Fibroblast of villous mesenchyme (primary cell): ENCODE measurements around the gene C1S. TPM values are rescaled to one million over a fixed set of nuclear protein-coding genes. Genes with fewer than 3 reads are reported as not detected.

Experiments used
- DNase-seq: peaks from one replicate; pipeline ENCODE4 v3.0.0-alpha.2; 2010; ENCODE audit warnings: low read depth
- H3K4me3 ChIP-seq: 2 replicates; pipeline ENCODE4 v1.5.1; 2011; ENCODE audit warnings: low read depth, mild to moderate bottlenecking, low read length
- CTCF ChIP-seq: IDR thresholded peaks from 2 replicates; pipeline ENCODE4 v1.5.1; 2012; ENCODE audit warnings: low read depth, mild to moderate bottlenecking, low read length; ENCODE audit not compliant: insufficient read depth
- total RNA-seq: library from RNA; depleted of rRNA; stranded (reverse); fragments of >200 nt; gene quantifications from 2 replicates; pipeline ENCODE4 v1.2.3, GENCODE V29; 2012

Gene C1S
- total RNA-seq, 1 donor = 146 TPM

- DNase-seq = no peak
- H3K4me3 ChIP-seq = no peak overlapping the region
- TF ChIP-seq CTCF = no peak
Measured at GRCh38 chr12:7059780-7060179, 738 bp upstream of the C1S start.

- H3K4me3 ChIP-seq = peak overlapping the region; percentile 59
- no peak for TF ChIP-seq CTCF
- no peak for DNase-seq
Measured at GRCh38 chr12:7061138-7061537, 620 bp downstream of the C1S start.

- TF ChIP-seq CTCF = no peak
- DNase-seq = no peak
- H3K4me3 ChIP-seq = peak overlapping the region; percentile 59
Measured at GRCh38 chr12:7061596-7061995, 1.1 kb downstream of the C1S start.

GRCh38 chr12:7064516-7064915, 4.0 kb downstream of the C1S start:
- no peak for DNase-seq

GRCh38 chr12:7065073-7065623, 4.6 kb downstream of the C1S start:
- no peak for TF ChIP-seq CTCF
- no peak overlapping the region for H3K4me3 ChIP-seq
- DNase-seq = no peak

More at GRCh38 chr12:7064516-7064915, 4.0 kb downstream of the C1S start:
- no peak overlapping the region for H3K4me3 ChIP-seq
- TF ChIP-seq CTCF = no peak

- no peak overlapping the region for H3K4me3 ChIP-seq
- DNase-seq = no peak
- no peak for TF ChIP-seq CTCF
Measured at GRCh38 chr12:7066596-7066995, 6.1 kb downstream of the C1S start.

GRCh38 chr12:7067096-7067495, 6.6 kb downstream of the C1S start:
- no peak for DNase-seq
- no peak overlapping the region for H3K4me3 ChIP-seq
- no peak for TF ChIP-seq CTCF
